ENCODE measurements around the gene PGLYRP1.

The PGLYRP1 gene

GRCh38 chr19:45999653-46000121 is 23.2 kb downstream of the PGLYRP1 start:
- DNase-seq = peak; percentile 73

GRCh38 chr19:45998834-45999233 is 24.0 kb downstream of the PGLYRP1 start:
- no peak for DNase-seq

- no peak for DNase-seq
Observed at GRCh38 chr19:45996933-45997332, 25.9 kb downstream of the PGLYRP1 start.

GRCh38 chr19:45995715-45996385 is 27.0 kb downstream of the PGLYRP1 start:
- peak; percentile 25 for DNase-seq

GRCh38 chr19:45994998-45995714 is 27.7 kb downstream of the PGLYRP1 start, which contains the start of gene CCDC61:
CCDC61 (plus strand) TSS chr19:45995467; CDS start chr19:46003019, 7,552 bp downstream.
- DNase-seq = peak; percentile 100

GRCh38 chr19:45994456-45994997 is 28.3 kb downstream of the PGLYRP1 start:
- no peak for DNase-seq

GRCh38 chr19:45990113-45990728 is 32.6 kb downstream of the PGLYRP1 start:
- no peak for DNase-seq

GRCh38 chr19:45985321-45985720 is 37.5 kb downstream of the PGLYRP1 start:
- DNase-seq = no peak

- no peak for DNase-seq
Observed at GRCh38 chr19:45981350-45981749, 41.5 kb downstream of the PGLYRP1 start.

- no peak for DNase-seq
Observed at GRCh38 chr19:45978156-45978555, 44.7 kb downstream of the PGLYRP1 start.

- peak; percentile 30 for DNase-seq
Observed at GRCh38 chr19:45976178-45976577, 46.7 kb downstream of the PGLYRP1 start.

GRCh38 chr19:45975306-45976070 is 47.4 kb downstream of the PGLYRP1 start:
- DNase-seq = peak; percentile 21

GRCh38 chr19:45973553-45974338 is 49.1 kb downstream of the PGLYRP1 start, which contains the start of gene NOVA2:
NOVA2 (minus strand) TSS chr19:45973865; CDS start chr19:45973351, 514 bp downstream.
- peak; percentile 63 for DNase-seq

GRCh38 chr19:45972947-45973540 is 49.8 kb downstream of the PGLYRP1 start:
- DNase-seq = peak; percentile 13

- peak; percentile 15 for DNase-seq
Observed at GRCh38 chr19:45972081-45972946, 50.5 kb downstream of the PGLYRP1 start.

- DNase-seq = no peak
Observed at GRCh38 chr19:45971260-45971902, 51.5 kb downstream of the PGLYRP1 start.

GRCh38 chr19:45969676-45970075 is 53.2 kb downstream of the PGLYRP1 start:
- no peak for DNase-seq

Data from NCI-H69 (cell line).